Measurements from ENCODE around the gene MAP2K5. TPM values are rescaled to one million over a fixed set of nuclear protein-coding genes. Genes with fewer than 3 reads are reported as not detected.

The MAP2K5 gene
- total and polyA plus RNA-seq, 9 of the 15 experiments (the other 6 are each of a cell fraction or from before 2014, with no cell fraction given) = 0.41 to 16.5 (median 7.5) TPM

GRCh38 chr15:67641453-67641852, 99.0 kb downstream of the MAP2K5 start:
- H3K36me3 ChIP-seq (ENCODE audit: control insufficient read depth, insufficient read depth, low read length) = no peaks in the 10 kb centered on the region
- H3K4me1 ChIP-seq (replicated peaks in 1 of 2; ENCODE audit: control insufficient read depth in 2 of 2, insufficient read depth in 2 of 2, low read length in 2 of 2) = no peaks in the 10 kb centered on the region; a peak in 1 of 5 replicates
- DNase-seq (ENCODE audit: extremely low read depth in 1 of 4, low spot score in 3 of 4) (no peak), FAIRE-seq (no peak), ATAC-seq (no peak)
- in situ Hi-C loops (cut with MboI) = no loop called here
- BruUV-seq (replicated peaks) = no TSS peak
- ChIA-PET CTCF (ENCODE audit: low intra/inter-chr PET ratio) (no interaction called here), POLR2A (interaction anchor here (1.4 kb wide), 1 partner anchor 9 kb away, joined by 5 read pairs; no protein-coding TSS in a partner anchor)
- WGBS (ENCODE audit: insufficient coverage, low coverage, missing lambda C conversion rate) = 46% methylated on average over 3 of the region's 3 CpGs
- no peak overlapping the region for H2AFZ ChIP-seq (ENCODE audit: low read depth, low read length)
- H3K4me3 ChIP-seq = no peak overlapping the region
- intact Hi-C loops (cut with micrococcal nuclease) = no loop called here
- H3K4me2 ChIP-seq (ENCODE audit: insufficient read depth, low read length) = no peak overlapping the region
- no peaks in the 10 kb centered on the region for H3K79me2 ChIP-seq (ENCODE audit: control insufficient read depth, insufficient read depth, low read length)
- no peaks in the 10 kb centered on the region for H3K27me3 ChIP-seq (ENCODE audit: control insufficient read depth in 2 of 2, insufficient read depth in 2 of 2, low read length in 2 of 2)
- H3K9me3 ChIP-seq (replicated peaks; ENCODE audit: control insufficient read depth, insufficient read depth, low read depth, low read length) = no peaks in the 10 kb centered on the region
- TF ChIP-seq MTA2 (IDR thresholded peaks at IDR 0.05; ENCODE audit: low read depth) (no peak), ZNF12 (CRISPR knock-in tag; IDR thresholded peaks at IDR 0.05) (no peak), HMGN3 (IDR thresholded peaks at IDR 0.05; ENCODE audit: borderline replicate concordance, extremely low read depth, insufficient read length, low read depth, low read length) (no peak), MIER1 (IDR thresholded peaks at IDR 0.05; ENCODE audit: low read depth) (no peak)
- TF ChIP-seq, protein P1, sequence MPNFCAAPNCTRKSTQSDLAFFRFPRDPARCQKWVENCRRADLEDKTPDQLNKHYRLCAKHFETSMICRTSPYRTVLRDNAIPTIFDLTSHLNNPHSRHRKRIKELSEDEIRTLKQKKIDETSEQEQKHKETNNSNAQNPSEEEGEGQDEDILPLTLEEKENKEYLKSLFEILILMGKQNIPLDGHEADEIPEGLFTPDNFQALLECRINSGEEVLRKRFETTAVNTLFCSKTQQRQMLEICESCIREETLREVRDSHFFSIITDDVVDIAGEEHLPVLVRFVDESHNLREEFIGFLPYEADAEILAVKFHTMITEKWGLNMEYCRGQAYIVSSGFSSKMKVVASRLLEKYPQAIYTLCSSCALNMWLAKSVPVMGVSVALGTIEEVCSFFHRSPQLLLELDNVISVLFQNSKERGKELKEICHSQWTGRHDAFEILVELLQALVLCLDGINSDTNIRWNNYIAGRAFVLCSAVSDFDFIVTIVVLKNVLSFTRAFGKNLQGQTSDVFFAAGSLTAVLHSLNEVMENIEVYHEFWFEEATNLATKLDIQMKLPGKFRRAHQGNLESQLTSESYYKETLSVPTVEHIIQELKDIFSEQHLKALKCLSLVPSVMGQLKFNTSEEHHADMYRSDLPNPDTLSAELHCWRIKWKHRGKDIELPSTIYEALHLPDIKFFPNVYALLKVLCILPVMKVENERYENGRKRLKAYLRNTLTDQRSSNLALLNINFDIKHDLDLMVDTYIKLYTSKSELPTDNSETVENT (CRISPR knock-in tag; IDR thresholded peaks at IDR 0.05) = no peak
- H3K9ac ChIP-seq (ENCODE audit: insufficient read depth in 1 of 2, low read depth in 2 of 2, low read length in 2 of 2) = no peak overlapping the region
- no peak overlapping the region for H3K27ac ChIP-seq (ENCODE audit: extremely low read depth, low read depth, low read length)
- H4K20me1 ChIP-seq (replicated peaks; ENCODE audit: control insufficient read depth, insufficient read depth, low read length) = no peaks in the 10 kb centered on the region
- no peaks in the 10 kb centered on the region for H3K9me1 ChIP-seq (ENCODE audit: control insufficient read depth, insufficient read depth, low read length)
